Measurements from ENCODE around the gene PIGH. TPM values are rescaled to one million over a fixed set of nuclear protein-coding genes. Genes with fewer than 3 reads are reported as not detected.

The PIGH gene
- total and polyA plus RNA-seq, 2 donors = 20.7 to 43.5 TPM

DNA sequence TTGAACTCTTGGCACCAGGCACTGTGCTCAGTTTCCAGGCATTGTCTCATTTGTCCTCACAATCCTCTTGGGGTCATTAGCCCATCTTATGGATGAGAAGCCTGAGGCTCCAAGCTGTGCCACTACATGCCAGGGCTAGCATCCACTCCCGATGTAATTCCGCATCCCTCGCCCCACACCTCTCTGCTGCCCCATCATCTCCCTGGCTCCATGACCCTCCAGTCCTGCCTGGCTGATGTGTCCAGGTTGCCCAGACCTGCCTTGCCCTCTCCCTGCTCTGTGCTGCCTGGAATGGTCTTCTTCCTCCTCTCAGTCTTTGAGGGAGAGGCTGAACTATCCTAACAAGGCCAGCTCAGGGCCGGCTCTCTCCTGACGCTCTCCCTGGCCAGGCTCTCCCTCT lies 27.5 kb downstream of the PIGH start:
- no peak overlapping the region for H3K27ac ChIP-seq (ENCODE audit: low read depth in 1 of 2, low read length in 1 of 2)
- no peaks in the 10 kb centered on the region for H3K9me3 ChIP-seq (ENCODE audit: control insufficient read depth in 2 of 2, insufficient read depth in 1 of 2, low read length in 1 of 2)
- H3K27me3 ChIP-seq (ENCODE audit: control insufficient read depth in 2 of 2, insufficient read depth in 1 of 2, low read length in 1 of 2) = no peaks in the 10 kb centered on the region
- WGBS = 97% methylated on average over 5 of the region's 5 CpGs
- no peaks in the 10 kb centered on the region for H3K36me3 ChIP-seq (ENCODE audit: control insufficient read depth in 2 of 2, insufficient read depth in 2 of 2, low read length in 1 of 2)
- peaks cover 0 to 4% of the 10 kb centered on the region in 2 donors for H3K4me1 ChIP-seq (ENCODE audit: control insufficient read depth in 2 of 2, insufficient read depth in 2 of 2, low read length in 2 of 2)
- no peak overlapping the region for H3K4me3 ChIP-seq (ENCODE audit: low read length in 2 of 2)
- no peak for DNase-seq (ENCODE audit: low read depth in 6 of 9, low spot score in 9 of 9)

DNA sequence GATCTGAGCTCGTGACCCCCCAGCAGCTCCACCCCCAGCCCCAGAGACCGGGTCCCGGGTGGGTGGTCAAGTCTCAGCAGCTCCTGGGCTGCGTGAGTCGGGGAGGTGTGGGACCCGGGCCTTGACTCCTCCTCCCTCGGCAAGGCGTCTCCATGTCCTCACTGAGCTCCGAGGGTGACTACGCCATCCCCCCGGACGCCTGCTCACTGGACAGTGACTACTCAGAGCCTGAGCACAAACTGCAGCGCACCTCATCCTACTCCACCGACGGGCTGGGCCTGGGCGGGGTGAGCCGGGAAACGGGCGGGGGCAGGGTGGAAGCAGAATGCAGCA lies 28.1 kb downstream of the PIGH start:
- Histone ChIP-seq H3K4me1 (ENCODE audit: control insufficient read depth in 2 of 2, insufficient read depth in 2 of 2, low read length in 2 of 2) (peaks cover 0 to 4% of the 10 kb centered on the region in 2 donors), H3K27me3 (ENCODE audit: control insufficient read depth in 2 of 2, insufficient read depth in 1 of 2, low read length in 1 of 2) (no peaks in the 10 kb centered on the region), H3K9me3 (ENCODE audit: control insufficient read depth in 2 of 2, insufficient read depth in 1 of 2, low read length in 1 of 2) (no peaks in the 10 kb centered on the region), H3K4me3 (ENCODE audit: low read length in 2 of 2) (no peak overlapping the region), H3K27ac (ENCODE audit: low read depth in 1 of 2, low read length in 1 of 2) (no peak overlapping the region), H3K36me3 (ENCODE audit: control insufficient read depth in 2 of 2, insufficient read depth in 2 of 2, low read length in 1 of 2) (no peaks in the 10 kb centered on the region)
- 93% methylated on average over 19 of the region's 19 CpGs for WGBS
- DNase-seq (ENCODE audit: low read depth in 6 of 9, low spot score in 9 of 9) = no peak

DNA sequence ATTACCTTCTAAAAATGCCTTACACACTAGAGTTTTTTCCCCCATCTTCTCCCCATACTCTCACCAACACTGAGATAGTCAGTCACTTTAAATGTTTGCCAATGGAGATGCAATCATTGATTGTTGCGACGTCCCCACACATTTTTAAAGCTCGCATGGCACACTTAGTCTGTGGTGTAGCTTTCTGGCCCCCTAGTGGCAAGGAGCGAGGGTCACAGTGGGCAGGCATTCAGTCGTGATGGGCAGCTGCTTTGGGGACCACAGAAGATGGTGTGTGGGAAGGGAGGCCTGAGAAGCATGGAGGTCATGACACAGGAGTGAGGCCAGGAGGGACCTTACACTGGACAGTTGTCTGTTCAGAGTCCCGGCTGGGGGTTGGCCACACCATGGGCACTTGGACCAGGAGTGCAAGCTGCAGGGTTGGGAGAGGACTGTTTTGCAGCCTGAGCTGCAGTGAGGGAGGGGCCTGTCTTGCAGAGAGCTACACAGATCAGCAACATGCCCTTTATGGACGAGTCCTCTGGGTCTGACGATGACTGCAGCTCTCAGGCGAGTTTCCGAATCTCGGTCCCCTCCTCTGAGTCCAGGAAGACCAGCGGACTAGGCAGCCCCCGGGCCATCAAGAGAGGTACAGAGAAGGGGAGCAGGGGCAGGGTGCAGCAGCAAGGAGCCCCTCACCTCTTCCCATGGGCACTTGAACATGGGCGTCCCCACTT lies 28.6 kb downstream of the PIGH start:
- Histone ChIP-seq H3K27ac (ENCODE audit: low read depth in 1 of 2, low read length in 1 of 2) (no peak overlapping the region), H3K36me3 (ENCODE audit: control insufficient read depth in 2 of 2, insufficient read depth in 2 of 2, low read length in 1 of 2) (no peaks in the 10 kb centered on the region), H3K4me1 (ENCODE audit: control insufficient read depth in 2 of 2, insufficient read depth in 2 of 2, low read length in 2 of 2) (peaks cover 0 to 4% of the 10 kb centered on the region in 2 donors), H3K9me3 (ENCODE audit: control insufficient read depth in 2 of 2, insufficient read depth in 1 of 2, low read length in 1 of 2) (no peaks in the 10 kb centered on the region), H3K4me3 (ENCODE audit: low read length in 2 of 2) (no peak overlapping the region), H3K27me3 (ENCODE audit: control insufficient read depth in 2 of 2, insufficient read depth in 1 of 2, low read length in 1 of 2) (no peaks in the 10 kb centered on the region)
- DNase-seq (ENCODE audit: low read depth in 6 of 9, low spot score in 9 of 9) = peak; percentile 27 to 75 (median 60)
- WGBS = 51% methylated on average over 14 of the region's 14 CpGs

DNA sequence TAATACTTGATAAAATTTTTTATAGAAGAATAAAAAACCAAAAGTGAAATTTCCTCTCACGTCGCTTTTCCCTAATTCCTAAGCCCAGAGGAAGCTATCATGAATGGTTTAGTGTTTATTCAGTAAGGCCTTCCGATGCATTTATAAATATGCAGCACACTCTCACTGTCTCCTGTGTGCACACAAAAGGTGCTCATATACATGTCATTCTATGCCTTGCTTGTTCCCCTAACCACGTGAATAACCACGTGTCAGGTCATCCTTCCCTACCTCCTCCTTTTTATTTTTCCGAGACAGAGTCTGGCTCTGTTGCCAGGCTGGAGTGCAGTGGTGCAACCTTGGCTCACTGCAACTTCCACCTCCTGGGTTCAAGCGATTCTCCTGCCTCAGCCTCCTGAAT lies 29.6 kb downstream of the PIGH start:
- DNase-seq (ENCODE audit: low read depth in 6 of 9, low spot score in 9 of 9) = no peak
- no peak overlapping the region for H3K4me3 ChIP-seq (ENCODE audit: low read length in 2 of 2)
- no peaks in the 10 kb centered on the region for H3K9me3 ChIP-seq (ENCODE audit: control insufficient read depth in 2 of 2, insufficient read depth in 1 of 2, low read length in 1 of 2)
- WGBS = 97% methylated on average over 7 of the region's 7 CpGs
- peaks cover 0 to 4% of the 10 kb centered on the region in 2 donors for H3K4me1 ChIP-seq (ENCODE audit: control insufficient read depth in 2 of 2, insufficient read depth in 2 of 2, low read length in 2 of 2)
- H3K27me3 ChIP-seq (ENCODE audit: control insufficient read depth in 2 of 2, insufficient read depth in 1 of 2, low read length in 1 of 2) = no peaks in the 10 kb centered on the region
- H3K36me3 ChIP-seq (ENCODE audit: control insufficient read depth in 2 of 2, insufficient read depth in 2 of 2, low read length in 1 of 2) = no peaks in the 10 kb centered on the region
- no peak overlapping the region for H3K27ac ChIP-seq (ENCODE audit: low read depth in 1 of 2, low read length in 1 of 2)

DNA sequence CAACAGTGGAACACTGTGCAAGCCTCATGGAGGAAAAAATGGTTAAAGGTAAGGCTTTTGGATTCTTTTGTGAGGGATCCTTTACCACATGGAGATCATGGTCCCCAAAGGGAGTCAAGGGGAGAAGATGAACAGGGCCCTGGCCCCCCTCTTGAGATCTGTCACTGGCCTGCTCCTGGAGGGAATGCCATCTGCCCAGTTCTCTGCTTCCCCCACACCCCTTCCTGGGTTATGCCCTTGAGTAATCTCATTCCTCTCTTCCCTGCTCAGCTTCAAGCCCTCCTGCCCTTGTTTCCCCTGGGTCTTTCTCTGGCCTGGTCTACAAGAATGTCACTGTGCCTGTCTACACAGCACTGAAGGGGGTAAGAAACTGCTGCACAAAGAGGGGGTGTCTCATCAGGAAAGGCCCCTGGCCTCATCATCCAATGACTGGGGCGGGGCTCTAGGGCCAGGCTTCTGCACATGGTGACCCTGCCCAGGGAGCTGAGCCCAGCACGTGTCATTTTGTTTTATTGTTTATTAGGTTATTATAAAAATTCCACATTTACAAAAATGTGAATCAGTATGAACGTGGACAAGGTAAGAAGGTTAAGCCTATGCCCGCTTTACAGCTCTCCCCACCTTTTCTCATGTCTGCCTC lies 30.3 kb downstream of the PIGH start:
- DNase-seq (ENCODE audit: low read depth in 6 of 9, low spot score in 9 of 9) = no peak
- Histone ChIP-seq H3K9me3 (ENCODE audit: control insufficient read depth in 2 of 2, insufficient read depth in 1 of 2, low read length in 1 of 2) (no peaks in the 10 kb centered on the region), H3K4me1 (ENCODE audit: control insufficient read depth in 2 of 2, insufficient read depth in 2 of 2, low read length in 2 of 2) (peaks cover 0 to 4% of the 10 kb centered on the region in 2 donors), H3K4me3 (ENCODE audit: low read length in 2 of 2) (no peak overlapping the region), H3K36me3 (ENCODE audit: control insufficient read depth in 2 of 2, insufficient read depth in 2 of 2, low read length in 1 of 2) (no peaks in the 10 kb centered on the region), H3K27me3 (ENCODE audit: control insufficient read depth in 2 of 2, insufficient read depth in 1 of 2, low read length in 1 of 2) (no peaks in the 10 kb centered on the region), H3K27ac (ENCODE audit: low read depth in 1 of 2, low read length in 1 of 2) (no peak overlapping the region)
- WGBS = 98% methylated on average over 4 of the region's 4 CpGs

DNA sequence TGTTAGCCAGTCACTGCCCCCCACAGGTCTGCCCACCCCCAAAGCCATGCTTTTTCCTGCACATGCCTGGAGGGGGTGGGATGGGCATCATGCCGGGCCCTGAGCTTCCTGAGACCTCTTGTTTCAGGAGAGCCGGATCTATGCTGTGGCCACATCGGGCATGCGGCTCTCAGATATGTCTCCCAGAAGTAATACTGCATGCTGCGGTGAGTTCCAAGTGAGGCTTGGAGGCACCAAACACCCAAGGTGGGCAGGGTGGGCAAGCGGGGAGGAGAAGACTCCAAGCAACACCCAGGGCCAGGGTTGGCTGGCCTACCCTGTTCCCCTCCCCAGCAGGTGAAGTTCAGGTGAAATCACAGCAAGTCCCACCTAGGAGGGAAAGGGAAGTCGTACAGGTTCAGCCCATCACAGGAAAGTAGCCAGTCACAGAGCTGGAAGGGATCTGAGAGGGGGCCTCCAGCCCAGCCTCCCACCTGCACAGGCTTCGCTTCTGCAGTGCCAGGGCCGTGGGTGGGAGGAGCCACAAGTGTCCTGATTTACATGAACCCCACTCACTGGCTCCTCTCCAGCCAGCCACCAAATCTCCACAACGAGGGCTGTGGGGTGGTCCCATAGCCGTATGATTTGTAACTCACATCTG lies 30.9 kb downstream of the PIGH start:
- DNase-seq (ENCODE audit: low read depth in 6 of 9, low spot score in 9 of 9) = peak in 8 of 9 donors; percentile 11 to 75 (median 38)
- H3K4me1 ChIP-seq (ENCODE audit: control insufficient read depth in 2 of 2, insufficient read depth in 2 of 2, low read length in 2 of 2) = peaks cover 0 to 4% of the 10 kb centered on the region in 2 donors
- H3K9me3 ChIP-seq (ENCODE audit: control insufficient read depth in 2 of 2, insufficient read depth in 1 of 2, low read length in 1 of 2) = no peaks in the 10 kb centered on the region
- 82% methylated on average over 11 of the region's 11 CpGs for WGBS
- H3K27ac ChIP-seq (ENCODE audit: low read depth in 1 of 2, low read length in 1 of 2) = no peak overlapping the region
- no peaks in the 10 kb centered on the region for H3K27me3 ChIP-seq (ENCODE audit: control insufficient read depth in 2 of 2, insufficient read depth in 1 of 2, low read length in 1 of 2)
- H3K4me3 ChIP-seq (ENCODE audit: low read length in 2 of 2) = no peak overlapping the region
- H3K36me3 ChIP-seq (ENCODE audit: control insufficient read depth in 2 of 2, insufficient read depth in 2 of 2, low read length in 1 of 2) = no peaks in the 10 kb centered on the region

DNA sequence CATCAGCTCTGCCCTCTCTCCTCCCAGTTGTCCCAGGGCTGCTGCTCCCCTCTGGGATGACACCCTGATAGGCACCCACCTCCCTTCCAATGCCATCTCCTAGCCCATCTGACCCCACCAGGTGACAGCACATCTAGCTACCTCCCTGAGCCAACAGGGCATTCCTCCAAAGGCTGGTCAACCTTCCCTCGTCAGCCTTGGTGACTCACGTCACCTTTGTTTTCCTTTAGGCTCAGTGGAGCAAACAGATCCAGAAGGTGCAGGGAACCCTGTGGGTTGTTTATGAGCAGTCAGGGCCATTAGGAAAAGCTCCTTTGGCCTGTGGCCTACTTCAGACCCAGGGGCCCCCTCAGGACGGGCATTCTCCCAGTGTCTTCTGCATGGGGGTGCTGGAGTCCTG lies 32.4 kb downstream of the PIGH start:
- Histone ChIP-seq H3K27me3 (ENCODE audit: control insufficient read depth in 2 of 2, insufficient read depth in 1 of 2, low read length in 1 of 2) (no peaks in the 10 kb centered on the region), H3K27ac (ENCODE audit: low read depth in 1 of 2, low read length in 1 of 2) (peak overlapping the region in 1 of 2 donors; percentile 47), H3K9me3 (ENCODE audit: control insufficient read depth in 2 of 2, insufficient read depth in 1 of 2, low read length in 1 of 2) (no peaks in the 10 kb centered on the region), H3K4me3 (ENCODE audit: low read length in 2 of 2) (no peak overlapping the region), H3K36me3 (ENCODE audit: control insufficient read depth in 2 of 2, insufficient read depth in 2 of 2, low read length in 1 of 2) (no peaks in the 10 kb centered on the region), H3K4me1 (ENCODE audit: control insufficient read depth in 2 of 2, insufficient read depth in 2 of 2, low read length in 2 of 2) (peaks cover 0 to 4% of the 10 kb centered on the region in 2 donors)
- DNase-seq (ENCODE audit: low read depth in 6 of 9, low spot score in 9 of 9) = no peak
- WGBS = 92% methylated on average over 3 of the region's 3 CpGs

DNA sequence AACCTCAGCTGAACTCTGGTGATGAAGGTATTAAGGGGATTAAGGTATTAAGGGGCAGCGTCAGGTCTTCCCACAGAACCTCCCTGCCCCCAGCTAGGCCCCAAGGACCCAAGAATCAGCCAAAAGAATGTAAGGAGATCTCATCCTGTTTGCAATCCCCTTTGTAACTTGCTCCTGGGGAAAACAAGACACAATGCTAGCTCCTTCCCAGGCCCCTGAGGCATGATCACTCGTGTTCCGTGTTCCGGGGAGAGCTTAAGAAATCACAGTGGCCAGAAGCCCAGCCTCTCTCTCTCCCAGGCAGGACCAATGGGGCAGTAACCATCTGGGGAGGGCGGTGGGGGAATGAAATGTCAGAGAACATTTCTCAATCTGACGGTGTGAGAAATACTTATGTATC lies 33.2 kb downstream of the PIGH start:
- Histone ChIP-seq H3K4me3 (ENCODE audit: low read length in 2 of 2) (no peak overlapping the region), H3K27me3 (ENCODE audit: control insufficient read depth in 2 of 2, insufficient read depth in 1 of 2, low read length in 1 of 2) (no peaks in the 10 kb centered on the region), H3K36me3 (ENCODE audit: control insufficient read depth in 2 of 2, insufficient read depth in 2 of 2, low read length in 1 of 2) (no peaks in the 10 kb centered on the region), H3K9me3 (ENCODE audit: control insufficient read depth in 2 of 2, insufficient read depth in 1 of 2, low read length in 1 of 2) (no peaks in the 10 kb centered on the region), H3K4me1 (ENCODE audit: control insufficient read depth in 2 of 2, insufficient read depth in 2 of 2, low read length in 2 of 2) (peaks cover 0 to 4% of the 10 kb centered on the region in 2 donors), H3K27ac (ENCODE audit: low read depth in 1 of 2, low read length in 1 of 2) (peak overlapping the region in 1 of 2 donors; percentile 21)
- 95% methylated on average over 6 of the region's 6 CpGs for WGBS
- no peak for DNase-seq (ENCODE audit: low read depth in 6 of 9, low spot score in 9 of 9)

DNA sequence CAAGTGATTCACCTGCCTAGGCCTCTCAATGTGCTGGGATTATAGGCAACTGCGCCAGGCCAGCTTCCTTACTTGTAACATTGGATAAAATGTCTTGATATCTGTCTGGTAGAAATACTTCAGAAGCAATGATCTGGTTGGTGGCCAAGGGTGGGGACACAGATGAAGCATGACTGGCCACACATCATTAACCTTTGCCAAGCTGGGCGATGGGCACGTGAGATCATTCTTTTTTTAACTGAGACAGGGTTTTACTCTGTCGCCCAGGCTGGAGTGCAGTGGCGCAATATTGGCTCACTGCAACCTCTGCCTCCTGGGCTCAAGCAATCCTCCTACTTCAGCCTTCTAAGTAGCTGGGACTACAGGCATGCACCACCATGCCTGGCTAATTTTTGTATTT lies 35.8 kb downstream of the PIGH start:
- Histone ChIP-seq H3K4me3 (ENCODE audit: low read length in 2 of 2) (no peak overlapping the region), H3K4me1 (ENCODE audit: control insufficient read depth in 2 of 2, insufficient read depth in 2 of 2, low read length in 2 of 2) (no peaks in the 10 kb centered on the region), H3K36me3 (ENCODE audit: control insufficient read depth in 2 of 2, insufficient read depth in 2 of 2, low read length in 1 of 2) (no peaks in the 10 kb centered on the region), H3K27me3 (ENCODE audit: control insufficient read depth in 2 of 2, insufficient read depth in 1 of 2, low read length in 1 of 2) (no peaks in the 10 kb centered on the region), H3K27ac (ENCODE audit: low read depth in 1 of 2, low read length in 1 of 2) (no peak overlapping the region), H3K9me3 (ENCODE audit: control insufficient read depth in 2 of 2, insufficient read depth in 1 of 2, low read length in 1 of 2) (no peaks in the 10 kb centered on the region)
- DNase-seq (ENCODE audit: low read depth in 6 of 9, low spot score in 9 of 9) = no peak
- 95% methylated on average over 5 of the region's 5 CpGs for WGBS

Measured in thymus (tissue), 11 donors.